Measurements from ENCODE around the gene SNRPA1. TPM values are rescaled to one million over a fixed set of nuclear protein-coding genes. Genes with fewer than 3 reads are reported as not detected.

Gene SNRPA1
- total and polyA plus RNA-seq, 2 experiments from 2014 or later: 35.2 to 70.4 TPM

- Histone ChIP-seq H3K4me3 (no peak overlapping the region), H3K4me1 (ENCODE audit: insufficient read depth) (no peaks in the 10 kb centered on the region), H2AFZ (no peak overlapping the region), H4K20me1 (ENCODE audit: insufficient read depth) (no peaks in the 10 kb centered on the region), H3K27me3 (replicated peaks; ENCODE audit: insufficient read depth) (no peaks in the 10 kb centered on the region), H3K9me2 (ENCODE audit: insufficient read depth) (no peaks in the 10 kb centered on the region), H3K9me3 (ENCODE audit: low read depth) (no peaks in the 10 kb centered on the region), H3F3A (ENCODE audit: insufficient read depth) (no peaks in the 10 kb centered on the region), H3K27ac (no peak overlapping the region), H3K9ac (no peak overlapping the region), H3K36me3 (ENCODE audit: low read depth) (no peaks in the 10 kb centered on the region), H3K4me2 (ENCODE audit: unreplicated experiment) (no peak overlapping the region), H3K79me2 (ENCODE audit: insufficient read depth) (no peaks in the 10 kb centered on the region)
- TF ChIP-seq EZH2 (IDR thresholded peaks at IDR 0.05; ENCODE audit: insufficient read depth, poor library complexity, severe bottlenecking): no peak
- TF ChIP-seq EZH2phosphoT487 (IDR thresholded peaks at IDR 0.05; ENCODE audit: insufficient read depth, low read depth): no peak
- DNase-seq: no peak
- WGBS, 2 experiments (ENCODE audit: low coverage in 1 of 2, low lambda C conversion rate in 2 of 2, missing lambda C conversion rate in 2 of 2): 77 to 78% methylated on average over 7 of the region's 7 CpGs
- in situ Hi-C loops (cut with MboI): no loop called here
These were observed 15.5 kb upstream of the SNRPA1 start for GRCh38 chr15:101310508-101310907.

DNA sequence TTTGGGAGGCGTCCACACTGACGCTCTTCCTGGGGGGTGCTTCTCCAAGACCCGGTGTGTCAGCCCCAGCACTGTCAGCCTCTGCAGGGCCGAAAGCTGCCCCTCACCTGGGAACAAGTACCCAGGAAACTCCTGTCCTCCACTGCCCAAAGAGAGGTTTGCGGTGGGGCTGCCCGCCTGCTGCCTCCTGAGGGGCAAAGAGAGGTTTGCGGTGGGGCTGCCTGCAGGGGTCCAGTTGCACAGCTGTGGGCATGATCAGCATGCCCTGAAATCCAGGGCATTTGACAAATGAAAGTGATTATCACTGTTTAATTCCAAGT is 15.1 kb upstream of the SNRPA1 start:
- DNase-seq: no peak
- Histone ChIP-seq H3K4me3 (no peak overlapping the region), H3K9me3 (ENCODE audit: low read depth) (no peaks in the 10 kb centered on the region), H3K27ac (no peak overlapping the region), H3K9me2 (ENCODE audit: insufficient read depth) (no peaks in the 10 kb centered on the region), H3K27me3 (replicated peaks; ENCODE audit: insufficient read depth) (no peaks in the 10 kb centered on the region), H3K9ac (no peak overlapping the region), H3K4me2 (ENCODE audit: unreplicated experiment) (no peak overlapping the region), H3K79me2 (ENCODE audit: insufficient read depth) (no peaks in the 10 kb centered on the region), H3F3A (ENCODE audit: insufficient read depth) (no peaks in the 10 kb centered on the region), H3K36me3 (ENCODE audit: low read depth) (no peaks in the 10 kb centered on the region), H3K4me1 (ENCODE audit: insufficient read depth) (no peaks in the 10 kb centered on the region), H2AFZ (no peak overlapping the region), H4K20me1 (ENCODE audit: insufficient read depth) (no peaks in the 10 kb centered on the region)
- in situ Hi-C loops (cut with MboI): no loop called here
- TF ChIP-seq EZH2phosphoT487 (IDR thresholded peaks at IDR 0.05; ENCODE audit: insufficient read depth, low read depth): no peak
- no peak for TF ChIP-seq EZH2 (IDR thresholded peaks at IDR 0.05; ENCODE audit: insufficient read depth, poor library complexity, severe bottlenecking)
- WGBS, 2 experiments (ENCODE audit: low coverage in 1 of 2, low lambda C conversion rate in 2 of 2, missing lambda C conversion rate in 2 of 2): 78 to 84% methylated on average over 7 of the region's 7 CpGs

- H3K4me2 ChIP-seq (ENCODE audit: unreplicated experiment): no peak overlapping the region
- in situ Hi-C loops (cut with MboI): no loop called here
- no peaks in the 10 kb centered on the region for H3K9me3 ChIP-seq (ENCODE audit: low read depth)
- TF ChIP-seq EZH2phosphoT487 (IDR thresholded peaks at IDR 0.05; ENCODE audit: insufficient read depth, low read depth): no peak
- TF ChIP-seq EZH2 (IDR thresholded peaks at IDR 0.05; ENCODE audit: insufficient read depth, poor library complexity, severe bottlenecking): no peak
- H3F3A ChIP-seq (ENCODE audit: insufficient read depth): no peaks in the 10 kb centered on the region
- H2AFZ ChIP-seq: no peak overlapping the region
- no peaks in the 10 kb centered on the region for H3K79me2 ChIP-seq (ENCODE audit: insufficient read depth)
- no peaks in the 10 kb centered on the region for H3K9me2 ChIP-seq (ENCODE audit: insufficient read depth)
- H4K20me1 ChIP-seq (ENCODE audit: insufficient read depth): no peaks in the 10 kb centered on the region
- no peak overlapping the region for H3K4me3 ChIP-seq
- no peaks in the 10 kb centered on the region for H3K36me3 ChIP-seq (ENCODE audit: low read depth)
- H3K27ac ChIP-seq: no peak overlapping the region
- WGBS, 2 experiments (ENCODE audit: low coverage in 1 of 2, low lambda C conversion rate in 2 of 2, missing lambda C conversion rate in 2 of 2): 70 to 72% methylated on average over 19 to 26 of the region's 26 CpGs
- H3K9ac ChIP-seq: no peak overlapping the region
- H3K4me1 ChIP-seq (ENCODE audit: insufficient read depth): no peaks in the 10 kb centered on the region
- H3K27me3 ChIP-seq (replicated peaks; ENCODE audit: insufficient read depth): no peaks in the 10 kb centered on the region
- no peak for DNase-seq
These were observed 14.6 kb upstream of the SNRPA1 start for GRCh38 chr15:101309436-101310160.

- H3K9me2 ChIP-seq (ENCODE audit: insufficient read depth): no peaks in the 10 kb centered on the region
These were observed 13.8 kb upstream of the SNRPA1 start for GRCh38 chr15:101308604-101309435.

More at GRCh38 chr15:101308604-101309435, 13.8 kb upstream of the SNRPA1 start:
- H2AFZ ChIP-seq: no peak overlapping the region
- no peaks in the 10 kb centered on the region for H3K36me3 ChIP-seq (ENCODE audit: low read depth)
- no peaks in the 10 kb centered on the region for H3K4me1 ChIP-seq (ENCODE audit: insufficient read depth)
- no peak overlapping the region for H3K9ac ChIP-seq
- no peaks in the 10 kb centered on the region for H3K27me3 ChIP-seq (replicated peaks; ENCODE audit: insufficient read depth)
- no peaks in the 10 kb centered on the region for H4K20me1 ChIP-seq (ENCODE audit: insufficient read depth)
- no peaks in the 10 kb centered on the region for H3K9me3 ChIP-seq (ENCODE audit: low read depth)
- no peak overlapping the region for H3K4me3 ChIP-seq
- TF ChIP-seq EZH2phosphoT487 (IDR thresholded peaks at IDR 0.05; ENCODE audit: insufficient read depth, low read depth): no peak
- TF ChIP-seq EZH2 (IDR thresholded peaks at IDR 0.05; ENCODE audit: insufficient read depth, poor library complexity, severe bottlenecking): no peak
- no peak overlapping the region for H3K4me2 ChIP-seq (ENCODE audit: unreplicated experiment)
- no peaks in the 10 kb centered on the region for H3K79me2 ChIP-seq (ENCODE audit: insufficient read depth)
- no peak for DNase-seq
- no peaks in the 10 kb centered on the region for H3F3A ChIP-seq (ENCODE audit: insufficient read depth)
- in situ Hi-C loops (cut with MboI): no loop called here
- 67 to 70% methylated on average over 20 of the region's 20 CpGs for WGBS, 2 experiments (ENCODE audit: low coverage in 1 of 2, low lambda C conversion rate in 2 of 2, missing lambda C conversion rate in 2 of 2)
- no peak overlapping the region for H3K27ac ChIP-seq
